GM23248 (cell line): ENCODE measurements around the gene SLC36A3.

Experiments
- EZH2 ChIP-seq: fragments of 200-600 bp; sonication (generic); IDR thresholded peaks from 2 replicates; pipeline ENCODE4 v1.6.1; 2018; ENCODE audit warnings: antibody characterized with exemption, mild to moderate bottlenecking; ENCODE audit not compliant: insufficient read depth, poor library complexity, severe bottlenecking
- EZH2phosphoT487 ChIP-seq: fragments of 200-600 bp; sonication (generic); IDR thresholded peaks from 2 replicates; pipeline ENCODE4 v1.6.1; 2018; ENCODE audit warnings: antibody characterized with exemption, moderate library complexity, mild to moderate bottlenecking, low read depth; ENCODE audit not compliant: insufficient read depth

- TF ChIP-seq EZH2 (no peak), EZH2phosphoT487 (no peak)
Measured at GRCh38 chr5:151227918-151228447, 75.6 kb downstream of the SLC36A3 start.
